ENCODE data around the gene CD34. TPM values are rescaled to one million over a fixed set of nuclear protein-coding genes. Genes with fewer than 3 reads are reported as not detected.

CD34 gene
- total and polyA plus RNA-seq, 2 donors (not counting 1 experiment from before 2014, with no cell fraction given), result under 0.01 to 0.51 TPM

GRCh38 chr1:207858806-207859205 is 52.1 kb downstream of the CD34 start:
- Histone ChIP-seq H4K20me1 (ENCODE audit: control insufficient read depth, extremely low read depth, insufficient read depth, low read length) (no peaks in the 10 kb centered on the region), H2AFZ (ENCODE audit: low read length) (no peak overlapping the region), H3K9me3 (ENCODE audit: control insufficient read depth, insufficient read depth, low read depth, low read length) (no peaks in the 10 kb centered on the region), H3K27me3 (ENCODE audit: control insufficient read depth, insufficient read depth, low read length) (no peaks in the 10 kb centered on the region), H3K4me3 (replicated peaks in 1 of 4; ENCODE audit: control extremely low read depth in 1 of 4, insufficient read depth in 1 of 4, low read depth in 3 of 4, low read length in 4 of 4) (no peak overlapping the region), H3K4me2 (ENCODE audit: extremely low read depth, insufficient read depth, low read length) (no peak overlapping the region), H3K27ac (ENCODE audit: insufficient read depth, low read length) (no peak overlapping the region), H3K4me1 (ENCODE audit: control insufficient read depth, extremely low read depth, insufficient read depth, low read length) (peaks cover 3% of the 10 kb centered on the region), H3K79me2 (ENCODE audit: control insufficient read depth, insufficient read depth, low read length) (peaks cover 10% of the 10 kb centered on the region), H3K36me3 (ENCODE audit: control insufficient read depth, insufficient read depth, low read length) (no peaks in the 10 kb centered on the region), H3K9ac (ENCODE audit: insufficient read depth, low read length) (no peak overlapping the region)
- TF ChIP-seq, protein P1, sequence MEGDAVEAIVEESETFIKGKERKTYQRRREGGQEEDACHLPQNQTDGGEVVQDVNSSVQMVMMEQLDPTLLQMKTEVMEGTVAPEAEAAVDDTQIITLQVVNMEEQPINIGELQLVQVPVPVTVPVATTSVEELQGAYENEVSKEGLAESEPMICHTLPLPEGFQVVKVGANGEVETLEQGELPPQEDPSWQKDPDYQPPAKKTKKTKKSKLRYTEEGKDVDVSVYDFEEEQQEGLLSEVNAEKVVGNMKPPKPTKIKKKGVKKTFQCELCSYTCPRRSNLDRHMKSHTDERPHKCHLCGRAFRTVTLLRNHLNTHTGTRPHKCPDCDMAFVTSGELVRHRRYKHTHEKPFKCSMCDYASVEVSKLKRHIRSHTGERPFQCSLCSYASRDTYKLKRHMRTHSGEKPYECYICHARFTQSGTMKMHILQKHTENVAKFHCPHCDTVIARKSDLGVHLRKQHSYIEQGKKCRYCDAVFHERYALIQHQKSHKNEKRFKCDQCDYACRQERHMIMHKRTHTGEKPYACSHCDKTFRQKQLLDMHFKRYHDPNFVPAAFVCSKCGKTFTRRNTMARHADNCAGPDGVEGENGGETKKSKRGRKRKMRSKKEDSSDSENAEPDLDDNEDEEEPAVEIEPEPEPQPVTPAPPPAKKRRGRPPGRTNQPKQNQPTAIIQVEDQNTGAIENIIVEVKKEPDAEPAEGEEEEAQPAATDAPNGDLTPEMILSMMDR (conservative IDR thresholded peaks at IDR 0.05 in 1 of 2, IDR thresholded peaks at IDR 0.05 in 1 of 2; ENCODE audit: low read depth in 1 of 2, low read length in 2 of 2), result no peak
- no peak for TF ChIP-seq EZH2 (IDR thresholded peaks at IDR 0.05; ENCODE audit: low read length, missing control alignments)
- no peak for DNase-seq (ENCODE audit: low read depth in 2 of 2)

- Histone ChIP-seq H4K20me1 (ENCODE audit: control insufficient read depth, extremely low read depth, insufficient read depth, low read length) (no peaks in the 10 kb centered on the region), H3K4me3 (replicated peaks in 1 of 4; ENCODE audit: control extremely low read depth in 1 of 4, insufficient read depth in 1 of 4, low read depth in 3 of 4, low read length in 4 of 4) (no peak overlapping the region), H3K36me3 (ENCODE audit: control insufficient read depth, insufficient read depth, low read length) (no peaks in the 10 kb centered on the region), H3K27ac (ENCODE audit: insufficient read depth, low read length) (no peak overlapping the region), H3K9ac (ENCODE audit: insufficient read depth, low read length) (no peak overlapping the region), H3K79me2 (ENCODE audit: control insufficient read depth, insufficient read depth, low read length) (peaks cover 10% of the 10 kb centered on the region), H3K27me3 (ENCODE audit: control insufficient read depth, insufficient read depth, low read length) (no peaks in the 10 kb centered on the region), H2AFZ (ENCODE audit: low read length) (no peak overlapping the region), H3K9me3 (ENCODE audit: control insufficient read depth, insufficient read depth, low read depth, low read length) (no peaks in the 10 kb centered on the region), H3K4me2 (ENCODE audit: extremely low read depth, insufficient read depth, low read length) (no peak overlapping the region), H3K4me1 (ENCODE audit: control insufficient read depth, extremely low read depth, insufficient read depth, low read length) (peaks cover 3% of the 10 kb centered on the region)
- no peak for DNase-seq (ENCODE audit: low read depth in 2 of 2)
- TF ChIP-seq EZH2 (IDR thresholded peaks at IDR 0.05; ENCODE audit: low read length, missing control alignments), result no peak
- TF ChIP-seq, protein P1 (conservative IDR thresholded peaks at IDR 0.05 in 1 of 2, IDR thresholded peaks at IDR 0.05 in 1 of 2; ENCODE audit: low read depth in 1 of 2, low read length in 2 of 2), result no peak
Observed at GRCh38 chr1:207858281-207858680, 52.6 kb downstream of the CD34 start.

- H3K4me3 ChIP-seq (replicated peaks in 1 of 4; ENCODE audit: control extremely low read depth in 1 of 4, insufficient read depth in 1 of 4, low read depth in 3 of 4, low read length in 4 of 4), result no peak overlapping the region
- H3K4me2 ChIP-seq (ENCODE audit: extremely low read depth, insufficient read depth, low read length), result no peak overlapping the region
- no peaks in the 10 kb centered on the region for H3K9me3 ChIP-seq (ENCODE audit: control insufficient read depth, insufficient read depth, low read depth, low read length)
- H2AFZ ChIP-seq (ENCODE audit: low read length), result no peak overlapping the region
- no peak overlapping the region for H3K27ac ChIP-seq (ENCODE audit: insufficient read depth, low read length)
- H4K20me1 ChIP-seq (ENCODE audit: control insufficient read depth, extremely low read depth, insufficient read depth, low read length), result no peaks in the 10 kb centered on the region
- peaks cover 10% of the 10 kb centered on the region for H3K79me2 ChIP-seq (ENCODE audit: control insufficient read depth, insufficient read depth, low read length)
- H3K36me3 ChIP-seq (ENCODE audit: control insufficient read depth, insufficient read depth, low read length), result no peaks in the 10 kb centered on the region
- H3K9ac ChIP-seq (ENCODE audit: insufficient read depth, low read length), result no peak overlapping the region
- TF ChIP-seq, protein P1 (conservative IDR thresholded peaks at IDR 0.05 in 1 of 2, IDR thresholded peaks at IDR 0.05 in 1 of 2; ENCODE audit: low read depth in 1 of 2, low read length in 2 of 2), result no peak
- no peak for TF ChIP-seq EZH2 (IDR thresholded peaks at IDR 0.05; ENCODE audit: low read length, missing control alignments)
- H3K4me1 ChIP-seq (ENCODE audit: control insufficient read depth, extremely low read depth, insufficient read depth, low read length), result peaks cover 7% of the 10 kb centered on the region
- H3K27me3 ChIP-seq (ENCODE audit: control insufficient read depth, insufficient read depth, low read length), result no peaks in the 10 kb centered on the region
- DNase-seq (ENCODE audit: low read depth in 2 of 2), result no peak
Observed at GRCh38 chr1:207857447-207857846, 53.5 kb downstream of the CD34 start.
